GM18511 (cell line): Measurements from ENCODE around the gene TTC16.

ENCODE experiments used
- ATAC-seq: cut with Tn5 transposase; IDR thresholded peaks from one replicate; pipeline ENCODE4 v1.9.1; 2021; ENCODE audit warnings: mild to moderate bottlenecking, moderate library complexity; ENCODE audit not compliant: unreplicated experiment

Gene TTC16

DNA sequence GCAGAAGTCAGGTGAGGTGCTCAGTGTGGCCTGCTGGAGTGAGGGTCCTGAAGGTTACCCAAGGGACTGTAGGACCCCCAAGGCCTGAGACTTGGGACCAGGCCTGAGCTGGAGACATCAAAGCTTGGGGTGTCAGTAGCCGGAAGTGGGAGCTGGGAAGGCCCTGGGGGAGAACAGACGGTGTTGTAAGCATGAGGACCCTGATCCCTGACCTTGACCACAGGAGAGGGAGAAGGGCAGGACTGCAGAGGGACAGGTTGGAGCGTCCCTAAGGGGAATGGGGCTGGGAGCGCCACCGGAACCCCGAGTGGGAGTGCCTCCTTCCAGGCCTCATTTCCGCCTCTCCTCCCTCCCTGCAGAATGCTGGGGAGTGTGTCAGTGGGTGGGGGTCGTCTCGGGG lies 533 bp downstream of the TTC16 start:
- ATAC-seq = no peak

DNA sequence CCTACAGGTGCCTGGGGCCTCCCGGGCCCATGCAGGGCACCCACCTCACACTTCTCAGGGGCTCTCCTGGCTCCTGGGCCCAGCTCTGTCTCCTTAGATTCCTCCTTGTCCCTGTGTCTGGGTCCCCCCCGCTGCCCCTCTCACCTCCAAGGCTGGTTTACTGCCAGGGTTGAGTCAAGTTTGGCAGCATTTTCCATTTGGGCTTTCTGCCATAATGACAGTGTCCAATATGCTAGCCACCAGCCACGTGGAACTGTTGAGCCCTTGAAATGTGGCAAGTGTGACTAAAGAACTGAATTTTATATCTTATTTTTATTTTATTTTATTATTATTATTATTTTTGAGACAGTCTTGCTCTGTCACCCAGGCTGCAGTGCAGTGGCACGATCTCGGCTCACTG lies 1.9 kb downstream of the TTC16 start:
- ATAC-seq = no peak

GRCh38 chr9:127720031-127720864 lies 4.4 kb downstream of the TTC16 start:
- no peak for ATAC-seq

DNA sequence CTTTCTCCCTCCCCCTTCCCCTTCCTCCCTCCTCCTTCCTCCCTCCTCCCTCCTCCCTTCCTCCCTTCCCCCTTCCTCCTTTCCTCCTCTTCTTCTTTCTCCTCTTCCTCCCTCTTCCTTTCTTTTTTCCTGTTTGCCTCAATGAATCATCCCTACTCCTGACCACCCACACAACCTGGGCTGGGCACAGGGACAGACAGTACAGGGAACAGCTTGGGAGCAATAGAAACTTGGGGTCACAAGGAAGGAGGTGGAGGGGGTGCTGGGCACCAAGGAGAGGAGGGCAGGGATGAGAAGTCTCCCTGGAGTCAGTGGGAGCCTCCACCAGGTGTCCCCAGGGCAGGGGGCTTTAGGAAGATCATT lies 5.0 kb downstream of the TTC16 start:
- ATAC-seq = no peak

DNA sequence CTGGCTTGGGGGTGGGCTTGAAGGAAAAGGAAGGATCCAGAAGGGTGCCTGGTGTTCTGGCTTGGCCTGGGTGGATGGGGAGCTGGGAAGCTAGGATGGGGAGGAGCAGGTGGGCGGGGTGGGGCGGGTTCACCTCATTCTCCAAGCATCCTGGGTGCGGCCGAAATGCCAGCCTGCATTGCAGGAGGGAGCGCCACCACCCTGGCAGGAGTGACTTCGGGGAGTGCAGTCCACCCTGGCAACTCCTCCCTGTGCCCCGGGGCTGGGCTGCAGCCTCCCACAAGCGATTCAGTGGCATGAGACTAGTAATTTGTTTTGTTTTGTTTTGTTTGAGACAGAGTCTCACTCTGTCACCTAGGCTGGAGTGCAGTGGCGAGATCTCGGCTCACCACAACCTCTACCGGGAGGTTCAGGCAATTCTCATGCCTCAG lies 5.5 kb downstream of the TTC16 start:
- no peak for ATAC-seq

DNA sequence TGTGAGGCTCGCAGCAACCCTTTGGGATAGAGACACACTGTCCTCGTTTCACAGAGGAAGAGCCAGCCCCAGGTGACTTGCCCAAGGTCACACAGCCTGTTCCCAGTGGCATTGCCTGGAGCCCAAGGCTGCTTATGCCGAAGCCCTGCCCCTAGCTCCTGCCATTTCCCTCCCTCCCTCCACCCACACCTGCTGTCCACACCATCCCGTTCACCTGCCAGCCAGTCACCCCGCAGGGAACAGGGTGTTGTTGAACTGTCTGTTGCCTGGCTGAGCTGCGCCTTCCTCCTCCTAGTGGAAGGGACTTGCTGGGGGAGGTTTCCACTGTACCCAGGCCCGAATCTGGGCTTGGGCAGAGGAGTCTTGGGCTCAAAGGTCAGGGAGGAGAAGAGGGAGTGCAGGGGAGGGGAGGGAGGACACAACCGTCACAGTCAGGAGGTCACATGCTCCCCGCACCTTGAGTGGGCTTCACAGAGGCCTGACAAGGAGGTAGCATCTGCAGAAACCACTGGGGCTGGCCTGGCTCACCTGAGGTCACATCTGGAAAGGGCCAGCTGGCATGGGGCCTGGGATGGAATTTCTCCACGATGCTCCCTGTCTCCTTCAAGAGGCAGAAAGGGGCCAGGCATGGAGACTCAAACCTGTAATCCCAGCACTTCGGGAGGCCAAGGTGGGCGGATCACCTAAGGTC lies 6.3 kb downstream of the TTC16 start:
- no peak for ATAC-seq

DNA sequence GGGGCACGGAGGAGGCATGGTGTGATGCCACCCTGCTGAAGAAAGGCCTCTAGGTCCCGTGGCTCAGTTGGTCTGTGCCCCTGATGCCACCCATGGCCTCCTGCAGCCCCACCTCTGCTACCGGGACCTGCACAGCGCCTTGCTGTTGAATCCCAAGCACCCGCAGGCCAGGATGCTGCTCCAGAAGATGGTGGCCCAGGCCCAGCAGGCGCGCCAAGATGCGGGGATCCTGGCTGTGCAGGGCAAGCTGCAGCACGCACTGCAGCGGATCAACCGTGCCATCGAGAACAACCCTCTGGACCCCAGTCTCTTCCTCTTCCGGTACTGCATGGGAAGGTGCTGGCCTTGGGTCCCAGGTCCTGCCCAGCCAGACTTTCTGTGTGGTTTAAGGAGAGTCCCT lies 7.1 kb downstream of the TTC16 start:
- no peak for ATAC-seq

DNA sequence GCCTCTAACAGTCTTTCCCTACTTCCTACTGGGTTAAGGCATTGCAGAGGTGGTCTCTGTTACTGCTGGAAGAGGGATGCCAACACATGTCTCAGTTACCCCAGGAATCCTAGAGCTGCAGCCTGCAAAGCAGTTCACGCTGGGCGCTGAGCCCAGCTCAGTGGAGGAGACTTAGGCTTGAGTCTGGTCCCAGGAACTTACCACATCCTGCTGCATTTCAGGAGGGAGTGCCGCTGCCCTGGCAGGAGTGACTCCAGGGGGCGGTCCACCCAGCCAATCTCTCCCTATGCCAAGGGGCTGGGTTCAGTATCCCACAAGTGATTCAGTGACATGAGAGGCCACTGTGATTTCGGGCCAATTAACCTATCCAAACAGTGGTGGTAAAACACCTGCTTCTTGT lies 7.6 kb downstream of the TTC16 start:
- no peak for ATAC-seq

- no peak for ATAC-seq
These were observed 8.1 kb downstream of the TTC16 start for GRCh38 chr9:127724012-127724411.

DNA sequence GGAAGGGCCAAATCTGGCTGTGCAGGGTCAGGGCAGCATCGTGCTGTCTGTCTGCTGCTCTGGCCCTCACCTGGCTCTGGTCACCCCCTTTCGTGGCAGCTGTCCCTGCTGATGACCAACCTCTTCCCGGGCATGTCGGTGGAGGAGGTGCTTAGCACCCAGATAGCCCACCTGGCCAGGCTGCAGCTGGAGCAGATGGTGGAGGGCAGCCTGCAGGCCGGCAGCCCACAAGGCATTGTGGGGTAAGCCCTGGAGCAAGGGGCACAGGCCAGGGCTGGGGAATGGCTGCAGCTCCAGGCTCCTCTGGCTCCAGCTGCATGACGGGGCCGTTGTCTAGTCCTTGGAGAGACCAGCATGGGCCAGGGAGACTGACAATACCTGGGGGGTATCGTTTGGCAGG lies 11.0 kb downstream of the TTC16 start:
- ATAC-seq = no peak

- no peak for ATAC-seq
These were observed 12.9 kb downstream of the TTC16 start for GRCh38 chr9:127728808-127729207.

DNA sequence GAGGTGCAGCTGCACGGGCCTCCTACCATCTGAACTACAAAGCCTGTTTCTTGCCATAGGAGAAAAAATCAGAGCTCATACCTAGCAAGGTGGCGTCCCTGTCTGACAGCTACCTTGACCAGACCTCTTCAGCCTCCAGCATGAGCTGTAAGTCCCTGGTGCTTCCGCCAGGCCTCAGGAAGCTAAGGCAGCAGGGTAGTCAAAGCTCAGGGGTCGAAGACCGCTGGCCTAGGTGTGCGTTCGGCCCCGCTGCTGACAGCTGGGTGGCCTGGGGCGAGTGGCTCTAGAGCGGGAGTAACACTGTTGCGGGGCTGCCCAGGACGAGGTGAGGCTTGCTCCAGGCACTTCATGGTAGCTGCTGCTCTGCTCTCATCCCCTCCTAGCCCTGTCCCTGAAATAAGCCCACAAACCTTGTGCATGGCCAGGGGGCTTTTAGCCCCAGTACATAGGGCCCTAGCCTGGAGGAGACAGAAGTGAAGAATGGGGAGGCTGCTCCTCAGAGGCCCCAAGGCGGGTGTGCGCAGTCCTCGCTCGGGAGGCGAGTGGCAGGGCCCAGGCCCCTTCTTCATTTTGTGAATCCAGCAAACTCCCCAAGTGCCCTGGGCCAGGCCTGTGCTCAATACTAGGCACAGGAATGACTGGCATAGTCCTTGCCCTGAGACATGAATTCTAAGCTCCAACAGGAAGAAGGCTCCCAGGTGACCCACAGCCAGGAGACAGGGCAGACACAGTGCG lies 13.8 kb downstream of the TTC16 start:
- no peak for ATAC-seq

DNA sequence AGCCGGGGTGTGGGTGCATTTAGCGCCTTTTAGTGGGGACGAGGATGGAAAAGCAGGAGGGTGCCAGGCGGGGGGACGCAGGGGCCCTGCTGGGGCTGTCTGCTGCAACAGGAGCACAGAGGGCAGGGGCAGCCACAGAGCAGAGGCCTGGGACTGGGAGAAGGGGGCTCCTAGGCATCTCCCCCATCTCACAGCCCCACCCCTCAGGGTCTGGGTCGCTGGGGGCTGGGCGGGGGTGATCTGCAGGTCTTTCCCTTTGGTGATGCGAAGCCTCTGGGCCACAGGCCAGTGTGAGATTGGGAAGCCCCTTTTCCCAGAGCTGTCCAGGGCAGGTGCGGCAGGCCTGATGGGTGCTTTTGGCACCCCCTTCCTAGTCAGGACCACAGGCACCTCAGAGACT lies 14.4 kb downstream of the TTC16 start:
- ATAC-seq = no peak

- ATAC-seq = no peak
These were observed 15.0 kb downstream of the TTC16 start for GRCh38 chr9:127730799-127731410.

DNA sequence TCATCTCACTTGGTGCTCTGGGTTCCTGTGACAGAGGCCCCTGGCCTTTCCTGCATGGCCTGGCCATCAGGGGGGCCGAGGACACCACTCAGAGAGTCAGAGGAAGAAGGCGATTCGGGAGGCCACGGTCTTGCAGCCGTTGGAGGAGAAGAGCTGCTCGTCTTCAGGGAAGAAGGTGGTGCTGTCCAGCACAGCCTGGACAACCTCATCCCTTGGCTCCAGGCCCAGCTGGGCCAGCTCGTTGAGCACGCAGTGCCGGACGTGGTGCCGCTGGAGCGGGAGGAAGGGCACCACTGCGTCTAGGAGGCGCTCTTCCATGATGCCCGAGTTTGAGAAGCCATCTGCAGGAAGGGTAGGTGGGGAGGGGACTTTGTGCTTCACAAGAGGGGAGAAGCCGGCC lies 16.1 kb downstream of the TTC16 start:
- ATAC-seq = no peak

- no peak for ATAC-seq
These were observed 16.6 kb downstream of the TTC16 start for GRCh38 chr9:127732444-127732843.

DNA sequence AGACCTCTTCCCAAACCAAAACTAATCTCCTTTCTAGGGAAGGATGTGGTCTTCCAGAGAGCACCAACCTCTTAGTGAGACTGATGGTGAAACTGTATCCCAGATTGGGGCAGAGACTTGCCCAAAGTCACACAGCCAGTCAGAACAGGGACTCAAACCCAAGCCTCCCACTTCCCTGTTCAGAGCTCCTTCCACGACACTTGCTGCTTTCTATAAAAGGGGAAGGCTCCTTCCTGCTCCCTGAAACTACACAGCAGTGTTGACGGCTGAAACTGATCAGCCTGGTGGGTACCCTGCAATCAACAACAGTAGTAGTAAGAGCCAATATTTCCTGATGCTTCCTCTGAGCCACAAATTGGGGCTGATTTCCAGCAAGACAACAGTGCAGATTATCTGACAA lies 17.7 kb downstream of the TTC16 start:
- ATAC-seq = no peak

DNA sequence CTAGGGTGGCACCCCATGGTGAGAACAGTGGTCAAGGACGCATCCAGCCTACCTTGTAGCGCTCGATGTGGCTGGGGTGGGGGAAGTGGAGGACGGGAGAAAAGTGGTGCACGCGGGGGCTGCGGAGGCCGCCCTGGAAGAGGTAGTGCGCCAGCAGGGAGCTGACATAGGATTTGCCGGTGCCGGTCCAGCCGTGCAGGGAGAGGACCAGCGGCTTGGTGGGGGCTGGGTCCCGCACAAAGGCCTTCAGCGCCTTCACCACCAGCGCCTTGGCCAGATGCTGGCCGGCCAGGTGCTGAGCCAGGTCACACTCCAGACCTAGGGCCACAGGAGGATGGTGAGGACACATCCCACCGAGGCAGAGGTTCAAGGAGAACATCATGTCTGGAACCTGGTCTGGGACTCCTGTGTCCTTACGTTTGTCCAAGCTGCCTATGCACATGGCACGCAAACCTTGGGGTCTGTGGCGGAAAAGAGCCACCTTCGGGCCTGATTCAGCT lies 18.4 kb downstream of the TTC16 start:
- no peak for ATAC-seq

DNA sequence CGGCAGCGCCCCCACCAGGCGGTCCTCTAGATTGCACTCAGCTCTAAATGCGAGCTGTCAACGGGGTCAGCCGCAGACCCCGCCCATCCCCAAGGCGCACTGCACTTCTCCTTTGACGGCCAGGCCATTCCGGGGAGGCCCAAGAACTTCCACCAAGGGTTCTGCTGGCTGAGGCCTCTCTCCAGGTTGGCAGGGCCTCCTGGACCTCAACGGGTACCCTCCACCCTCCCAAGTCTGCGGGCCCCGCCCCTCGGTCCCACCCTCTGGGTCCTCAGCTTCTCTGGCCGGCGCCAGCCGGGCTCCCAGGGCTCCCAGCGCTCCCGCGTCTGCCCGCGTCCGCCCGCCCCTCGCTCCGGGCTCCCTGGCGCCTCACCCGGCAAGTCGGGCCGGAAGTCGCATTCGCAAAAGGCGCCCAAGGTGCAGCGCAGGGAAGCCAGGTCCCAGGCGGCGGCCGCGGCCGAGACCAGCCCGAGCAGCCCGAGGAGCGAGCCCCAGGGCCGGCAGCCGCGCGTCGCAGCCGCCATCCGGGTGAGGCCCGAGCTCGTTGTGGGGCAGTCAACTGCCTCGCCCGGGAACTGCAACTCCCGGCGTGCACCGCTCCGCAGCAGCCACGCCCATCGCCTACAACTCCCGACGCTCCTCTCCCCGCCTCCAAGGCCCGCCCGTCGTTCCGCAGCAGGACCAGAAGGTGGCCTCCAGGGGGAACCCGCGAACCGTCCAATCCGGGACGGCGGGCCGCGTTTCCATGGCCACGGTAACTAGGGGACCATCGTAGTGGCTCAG lies 19.1 kb downstream of the TTC16 start, which contains the start of gene TOR2A:
Gene TOR2A (minus strand): TSS at position 548 of the 783 bp plus-strand sequence. CDS start 24 bp downstream, at position 524.
- peak; percentile 86 for ATAC-seq

DNA sequence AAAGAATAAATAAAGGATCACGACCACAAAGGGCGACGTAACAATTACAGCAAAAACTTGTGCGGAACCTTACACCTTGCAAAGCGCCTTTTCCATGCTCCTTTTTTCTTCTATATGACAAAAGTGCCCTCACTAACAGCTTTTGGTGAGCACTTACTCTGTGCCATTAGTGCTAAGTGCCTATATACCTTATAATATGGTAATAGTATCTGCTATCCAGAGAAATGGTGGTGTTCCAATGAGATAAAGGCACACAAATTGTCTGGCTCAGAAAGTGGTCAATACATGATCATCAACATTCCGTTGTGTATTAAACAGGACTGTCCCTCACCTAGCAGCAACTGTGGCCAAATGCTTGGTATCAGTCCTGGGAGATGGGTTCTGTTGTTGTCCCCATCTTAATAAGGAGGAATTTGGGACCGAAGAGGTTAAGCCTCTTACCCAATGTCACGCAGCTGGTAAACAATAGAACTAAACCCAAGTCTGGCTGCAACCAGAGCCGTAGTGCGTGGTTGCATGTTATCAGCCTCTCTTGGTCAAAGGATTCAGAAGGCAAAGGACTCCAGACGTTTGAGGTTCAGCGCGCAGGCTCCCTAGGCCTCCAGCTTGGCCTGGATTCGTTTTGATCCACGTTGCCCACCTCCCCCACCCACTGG lies 19.8 kb downstream of the TTC16 start:
- peak; percentile 14 for ATAC-seq
